K562 (cell line): ENCODE data around the gene FGF12. TPM values are rescaled to one million over a fixed set of nuclear protein-coding genes. Genes with fewer than 3 reads are reported as not detected.

Source experiments
- ATAC-seq: fragments of 200-7000 bp; cut with Tn5 transposase; 3 replicates; pipeline ENCODE4 v1.9.1; 2020; ENCODE audit warnings: moderate library complexity
- BruUV-seq: library from RNA; stranded (reverse); fragments of 400-500 nt; replicated peaks from 2 replicates; lab custom pipeline; 2021; lab: Mats Ljungman, UMichigan
- CTCF ChIA-PET: fragments of 300-600 bp; formaldehyde crosslinking; extraction: SDS; loops from one replicate; lab custom pipeline; 2021; ENCODE audit warnings: low intra/inter-chr PET ratio; lab: Yijun Ruan, JAX
- POLR2A ChIA-PET: fragments of 300-600, 350-650 bp; sonication (Branson Sonifier 250); formaldehyde crosslinking; extraction: SDS; loops from one replicate; lab custom pipeline; 2021; ENCODE audit warnings: antibody characterized with exemption, inconsistent platforms; lab: Yijun Ruan, JAX
- DNase-seq, 4 experiments: peaks; one replicate each; pipeline versions ENCODE4 v3.0.0 to v3.0.0-alpha.2; 2011 to 2018; ENCODE audit warnings: low spot score in 3 of 4, mixed read lengths in 3 of 4; ENCODE audit errors: extremely low read depth in 1 of 4
- FAIRE-seq: peaks from 2 replicates; lab custom pipeline; 2011; peaks lifted over from hg19 to GRCh38; lab: Jason Lieb, UNC
- H2AFZ ChIP-seq: 2 replicates; pipeline ENCODE4 v1.6.0; 2011; ENCODE audit warnings: low read depth, low read length, control low read depth, inconsistent platforms
- H3K27ac ChIP-seq: fragments of 200-600 bp; 3 replicates; pipeline ENCODE4 v1.8.0; 2011; ENCODE audit warnings: low read depth, mild to moderate bottlenecking, control low read depth, inconsistent platforms, low read length, moderate library complexity, mixed read lengths; ENCODE audit errors: extremely low read depth
- H3K27me3 ChIP-seq, 2 experiments: fragments of 300-600 bp in 1 of 2; 2 replicates in 1 of 2; 3 replicates in 1 of 2; pipeline versions ENCODE4 v1.6.0 to v1.8.0; 2011; ENCODE audit warnings: inconsistent platforms in 2 of 2, low read length in 2 of 2, mild to moderate bottlenecking in 1 of 2, mixed read lengths in 1 of 2, moderate library complexity in 1 of 2; ENCODE audit not compliant: control insufficient read depth in 2 of 2, insufficient read depth in 2 of 2
- H3K36me3 ChIP-seq: fragments of 300-600 bp; 3 replicates; pipeline ENCODE4 v1.8.0; 2011; ENCODE audit warnings: mild to moderate bottlenecking, low read length, inconsistent platforms; ENCODE audit not compliant: control insufficient read depth, insufficient read depth
- H3K4me1 ChIP-seq, 2 experiments: fragments of 200-600 bp in 1 of 2; replicated peaks in 1 of 2; 2 replicates in 1 of 2; 3 replicates in 1 of 2; pipeline versions ENCODE4 v1.5.1 to v1.8.0; 2011; ENCODE audit warnings: inconsistent platforms in 2 of 2, low read length in 2 of 2, mild to moderate bottlenecking in 1 of 2, mixed read lengths in 1 of 2, moderate library complexity in 1 of 2; ENCODE audit not compliant: control insufficient read depth in 2 of 2, insufficient read depth in 2 of 2
- H3K4me2 ChIP-seq: 2 replicates; pipeline ENCODE4 v1.6.1; 2011; ENCODE audit warnings: low read length, control low read depth, inconsistent platforms, mixed read lengths; ENCODE audit not compliant: insufficient read depth
- H3K4me3 ChIP-seq: fragments of 200-600 bp; sonication (generic), shearing (Covaris generic); 2 replicates; pipeline ENCODE4 v1.5.1; 2016; ENCODE audit warnings: control low read depth, inconsistent platforms
- H3K79me2 ChIP-seq: fragments of 200-600 bp; 3 replicates; pipeline ENCODE4 v1.8.0; 2011; ENCODE audit warnings: low read length, inconsistent platforms; ENCODE audit not compliant: control insufficient read depth, insufficient read depth
- H3K9ac ChIP-seq, 2 experiments: 2 replicates each; pipeline versions ENCODE4 v1.6.0 to v1.6.1; 2011; ENCODE audit warnings: low read depth in 2 of 2, low read length in 2 of 2, control low read depth in 1 of 2, inconsistent platforms in 1 of 2, mild to moderate bottlenecking in 1 of 2, mixed read lengths in 1 of 2; ENCODE audit not compliant: insufficient read depth in 1 of 2
- H3K9me1 ChIP-seq: one replicate; pipeline ENCODE4 v1.6.0; 2011; ENCODE audit warnings: inconsistent platforms, mild to moderate bottlenecking, low read length, moderate library complexity; ENCODE audit not compliant: control insufficient read depth, insufficient read depth
- H3K9me3 ChIP-seq: replicated peaks from 2 replicates; pipeline ENCODE4 v1.5.1; 2011; ENCODE audit warnings: low read depth, low read length, inconsistent platforms; ENCODE audit not compliant: control insufficient read depth, insufficient read depth
- H4K20me1 ChIP-seq: replicated peaks from 2 replicates; pipeline ENCODE4 v1.6.1; 2011; ENCODE audit warnings: low read length, inconsistent platforms, mixed read lengths; ENCODE audit not compliant: control insufficient read depth, insufficient read depth
- FOXK2 ChIP-seq, 2 experiments: fragments of 450-650 bp; IDR thresholded peaks in 1 of 2; conservative IDR thresholded peaks in 1 of 2; 2 replicates each; pipeline ENCODE4 v1.6.1; 2016; ENCODE audit warnings: low read depth in 2 of 2, mild to moderate bottlenecking in 1 of 2
- FOXP1 ChIP-seq: sonication (generic); formaldehyde crosslinking; IDR thresholded peaks from 2 replicates; pipeline ENCODE4 v1.8.0; 2022; ENCODE audit warnings: mild to moderate bottlenecking, missing genetic modification reagents
- MBD2 ChIP-seq: sonication (generic); IDR thresholded peaks from 2 replicates; pipeline ENCODE4 v1.6.1; 2016; ENCODE audit warnings: low read depth, borderline replicate concordance
- MCM7 ChIP-seq, 2 experiments: fragments of 450-650 bp; IDR thresholded peaks; 2 replicates each; pipeline ENCODE4 v1.6.1; 2016 to 2018
- NEUROD1 ChIP-seq: fragments of 150-350 bp; IDR thresholded peaks from 2 replicates; pipeline ENCODE4 v1.6.1; 2014; ENCODE audit warnings: borderline replicate concordance, low read length, low read depth; ENCODE audit not compliant: partially characterized antibody
- NFE2 ChIP-seq: IDR thresholded peaks from 2 replicates; pipeline ENCODE4 v1.6.1; 2014; ENCODE audit warnings: antibody characterized with exemption, low read depth
- NR1H2 ChIP-seq: sonication (generic); formaldehyde crosslinking; IDR thresholded peaks from 2 replicates; pipeline ENCODE4 v1.4.0; 2020; ENCODE audit warnings: mild to moderate bottlenecking, missing genetic modification reagents
- PPARD ChIP-seq: fragments of 250-450 bp; sonication (Bioruptor Pico); IDR thresholded peaks from 2 replicates; pipeline ENCODE4 v1.8.0; 2022; ENCODE audit warnings: inconsistent platforms, mild to moderate bottlenecking, moderate library complexity
- RAD21 ChIP-seq, 2 experiments: fragments of 250-450 bp in 1 of 2; fragments of 450-650 bp in 1 of 2; sonication (Bioruptor Pico) in 1 of 2; formaldehyde crosslinking in 1 of 2; IDR thresholded peaks in 1 of 2; conservative IDR thresholded peaks in 1 of 2; 2 replicates each; pipeline versions ENCODE4 v1.4.0 to v1.8.0; 2020 to 2022; ENCODE audit warnings: mild to moderate bottlenecking in 2 of 2, moderate library complexity in 1 of 2
- RFX5 ChIP-seq: IDR thresholded peaks from 2 replicates; pipeline ENCODE4 v1.6.1; 2011; ENCODE audit warnings: low read depth, mild to moderate bottlenecking, improper control_type of control experiment, low read length
- SREBF2 ChIP-seq: sonication (generic); formaldehyde crosslinking; IDR thresholded peaks from 2 replicates; pipeline ENCODE4 v1.4.0; 2020; ENCODE audit warnings: mild to moderate bottlenecking, missing genetic modification reagents
- TCF3 ChIP-seq: sonication (generic); formaldehyde crosslinking; IDR thresholded peaks from 2 replicates; pipeline ENCODE4 v1.4.0; 2020; ENCODE audit warnings: mild to moderate bottlenecking, missing genetic modification reagents
- TRIM28 ChIP-seq: fragments of 450-650 bp; IDR thresholded peaks from 2 replicates; pipeline ENCODE4 v1.6.1; 2017
- U2AF1 ChIP-seq: fragments of 200-400 bp; formaldehyde crosslinking; optimal IDR thresholded peaks from 2 replicates; pipeline ENCODE3; 2017; ENCODE audit warnings: mild to moderate bottlenecking, low read depth, low read length, moderate library complexity
- WHSC1 ChIP-seq: IDR thresholded peaks from one replicate; pipeline ENCODE4 v1.6.1; 2012; ENCODE audit warnings: low read length, control low read depth, inconsistent platforms
- ZNF561 ChIP-seq: fragments of 450-650 bp; formaldehyde crosslinking; conservative IDR thresholded peaks from 2 replicates; pipeline ENCODE4 v1.4.0; 2020; ENCODE audit warnings: mild to moderate bottlenecking, moderate library complexity
- ZSCAN29 ChIP-seq: fragments of 450-650 bp; IDR thresholded peaks from 2 replicates; pipeline ENCODE4 v1.6.1; 2017
- WGBS: fragments of 100-300 bp; shearing (Covaris generic); methylation state at CpG from one replicate; pipeline ENCODE4 v1.1.6; 2016; ENCODE audit warnings: low coverage, mixed read lengths; ENCODE audit not compliant: insufficient coverage; ENCODE audit errors: missing lambda C conversion rate; 5-methylcytosine and 5-hydroxymethylcytosine counted together
- in situ Hi-C: fragments of 300-500 bp; cut with MboI; formaldehyde crosslinking; loops from 4 replicates; pipeline ENCODE4 v1.15.0; 2018; ENCODE audit warnings: inconsistent platforms, mixed read lengths
- intact Hi-C: fragments of 100-400 bp; cut with micrococcal nuclease; formaldehyde crosslinking; loops from 2 replicates; pipeline ENCODE4 v1.14.2; 2022
- polyA plus RNA-seq, 8 experiments: library from polyadenylated mRNA; depleted of rRNA in 4 of 8; stranded (reverse) in 5 of 8; unstranded in 3 of 8; fragments of >200 nt; fragmentation: Nextera tagmentation in 2 of 8; fragmentation: Illumina TruSeq in 1 of 8; extraction: Ambion mirVana in 2 of 8; extraction: Trizol in 1 of 8; gene quantifications; 2 replicates each; pipeline versions ENCODE4 v1.2.1 to v1.2.3, GENCODE V29; 2011 to 2014; ENCODE audit warnings: inconsistent platforms in 1 of 8, missing spikeins in 1 of 8
- total RNA-seq, 7 experiments: library from RNA; depleted of rRNA in 6 of 7; stranded (reverse); fragments of >200 nt in 6 of 7; fragmentation: Illumina TruSeq in 2 of 7; extraction: Trizol in 2 of 7; gene quantifications; 2 replicates each; pipeline versions ENCODE4 v1.2.1 to v1.2.3, GENCODE V29; 2011 to 2021; ENCODE audit warnings: low replicate concordance in 1 of 7

Gene FGF12
- total and polyA plus RNA-seq, 9 of the 15 experiments (the other 6 are each of a cell fraction or from before 2014, with no cell fraction given), result not detected

GRCh38 chr3:192422997-192423342 is 304.4 kb downstream of the FGF12 start:
- Histone ChIP-seq H3K36me3 (no peaks in the 10 kb centered on the region), H2AFZ (no peak overlapping the region), H3K4me2 (no peak overlapping the region), H3K4me3 (no peak overlapping the region), H3K9me1 (no peaks in the 10 kb centered on the region), H3K9ac (no peak overlapping the region), H3K79me2 (no peaks in the 10 kb centered on the region), H4K20me1 (no peaks in the 10 kb centered on the region), H3K9me3 (no peaks in the 10 kb centered on the region; the same call in 1 of the 2 replicates), H3K27ac (no peak overlapping the region), H3K27me3 (no peaks in the 10 kb centered on the region), H3K4me1 (no peaks in the 10 kb centered on the region)
- ATAC-seq (no peak), FAIRE-seq (no peak), DNase-seq (no peak)
- BruUV-seq, result no TSS peak
- in situ Hi-C loops (no loop called here), intact Hi-C loops (no loop called here)
- POLR2A ChIA-PET, result no interaction called here
- TF ChIP-seq MBD2 (no peak), RAD21 (CRISPR knock-in tag; conservative IDR thresholded peaks at IDR 0.05 in 1 of 2, IDR thresholded peaks at IDR 0.05 in 1 of 2) (peak in 1 of 2 experiments; percentile 36; a peak in 2 of 4 replicates)
- CTCF ChIA-PET, result no interaction called here
- WGBS, result 0% methylated on average over 2 of the region's 2 CpGs

DNA sequence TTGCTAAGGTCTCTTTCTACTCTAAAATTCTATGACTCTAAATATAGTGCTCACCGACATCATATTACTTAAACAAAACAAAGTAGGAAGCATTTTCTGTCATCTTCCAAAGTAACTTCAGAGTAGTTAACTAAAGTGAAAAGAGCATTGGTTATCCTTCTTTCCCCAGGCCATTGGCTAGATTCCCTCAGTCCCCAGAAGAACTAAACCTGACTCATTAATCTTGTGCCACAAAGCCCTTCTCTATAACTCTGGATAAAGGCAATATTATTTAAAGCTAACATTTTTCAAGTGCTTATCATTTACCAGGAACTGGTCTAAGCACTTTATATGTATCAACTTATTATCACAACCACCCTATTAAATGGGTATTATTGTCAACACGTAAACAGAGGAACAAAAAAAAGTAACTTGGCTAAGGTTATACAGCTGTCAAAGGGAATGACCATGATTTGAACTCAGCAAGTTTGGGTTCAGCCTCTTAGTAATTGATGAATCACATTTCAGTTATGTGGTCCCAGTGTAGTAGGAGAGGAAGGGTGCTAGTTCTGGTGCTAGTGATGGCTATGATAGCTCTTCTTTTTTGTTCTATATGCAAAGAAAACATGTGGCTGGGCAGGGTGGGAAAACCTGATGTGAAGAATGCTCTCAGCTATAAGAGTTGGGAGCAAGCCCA is 304.9 kb downstream of the FGF12 start:
- Histone ChIP-seq H3K79me2 (no peaks in the 10 kb centered on the region), H3K4me3 (no peak overlapping the region), H3K4me1 (no peaks in the 10 kb centered on the region), H3K4me2 (no peak overlapping the region), H3K27ac (no peak overlapping the region), H3K9ac (no peak overlapping the region), H3K27me3 (no peaks in the 10 kb centered on the region), H4K20me1 (no peaks in the 10 kb centered on the region), H3K9me1 (no peaks in the 10 kb centered on the region), H3K9me3 (no peaks in the 10 kb centered on the region; the same call in 1 of the 2 replicates), H3K36me3 (no peaks in the 10 kb centered on the region), H2AFZ (no peak overlapping the region)
- in situ Hi-C loops (no loop called here), intact Hi-C loops (no loop called here)
- POLR2A ChIA-PET, result no interaction called here
- DNase-seq (no peak), ATAC-seq (no peak), FAIRE-seq (no peak)
- TF ChIP-seq WHSC1 (no peak), SREBF2 (CRISPR knock-in tag) (no peak), NR1H2 (CRISPR knock-in tag) (no peak), MCM7 (IDR thresholded peaks at IDR 0.05) (no peak), ZSCAN29 (no peak), FOXP1 (CRISPR knock-in tag) (no peak), ZNF561 (CRISPR knock-in tag) (no peak), NFE2 (no peak), RFX5 (no peak), TRIM28 (no peak), NEUROD1 (no peak), TCF3 (CRISPR knock-in tag) (no peak), U2AF1 (no peak), FOXK2 (conservative IDR thresholded peaks at IDR 0.05 in 1 of 2, IDR thresholded peaks at IDR 0.05 in 1 of 2; ENCODE audit: low read depth in 2 of 2) (no peak), PPARD (no peak)
- CTCF ChIA-PET, result no interaction called here
- 3% methylated on average over 2 of the region's 2 CpGs for WGBS
- BruUV-seq, result no TSS peak
